NCI-H2081 (cell line): ENCODE measurements around the gene BTBD17.

ENCODE experiments used
- DNase-seq, 2 experiments: peaks; one replicate each; lab custom pipeline; 2025; lab: John Stamatoyannopoulos, UW

Gene BTBD17

GRCh38 chr17:74358697-74359096, 3.0 kb downstream of the BTBD17 start:
- DNase-seq, result no peak

- no peak for DNase-seq
These were observed 4.2 kb downstream of the BTBD17 start for GRCh38 chr17:74357466-74357809.

DNA sequence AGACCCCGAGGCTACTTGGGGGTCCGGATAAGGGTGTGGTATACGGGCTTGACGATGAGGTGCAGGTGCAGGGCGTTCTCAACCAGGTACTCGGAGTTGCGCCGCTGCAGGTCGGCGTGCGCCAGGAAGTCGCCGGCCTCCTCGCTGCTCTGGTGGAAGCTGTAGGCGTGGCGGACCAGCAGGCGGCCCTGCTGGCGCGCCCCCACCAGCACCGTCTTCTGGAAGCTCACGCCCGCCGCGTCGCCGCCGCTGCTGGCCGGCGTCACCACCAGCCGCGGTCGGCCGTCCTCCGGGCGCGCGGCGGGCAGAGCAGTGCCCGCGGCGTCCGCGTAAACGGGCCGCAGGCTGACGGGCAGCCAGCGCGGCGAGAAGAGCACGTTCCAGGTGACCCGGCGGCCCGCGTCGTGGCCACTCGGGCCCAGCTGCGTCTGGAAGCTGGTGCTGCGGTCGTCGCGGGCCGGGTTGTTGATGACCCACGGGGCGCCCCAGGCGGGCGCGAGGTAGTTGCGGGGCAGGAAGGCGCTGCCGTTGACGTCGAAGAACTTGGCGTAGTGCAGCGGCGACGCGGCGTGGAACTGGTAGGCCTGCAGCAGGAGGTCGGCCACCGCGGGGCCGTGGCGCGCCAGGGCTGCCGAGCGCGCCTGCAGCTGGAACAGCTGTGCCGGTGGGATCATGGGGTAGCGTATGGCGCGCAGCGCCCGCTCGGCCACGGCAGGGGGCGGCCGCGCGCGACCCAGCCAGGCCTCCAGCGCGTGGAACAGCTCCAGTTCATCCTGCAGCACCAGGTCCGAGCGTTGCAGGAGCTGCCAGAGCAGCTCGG, 4.8 kb downstream of the BTBD17 start:
- no peak for DNase-seq

- DNase-seq, result no peak
These were observed 6.6 kb downstream of the BTBD17 start for GRCh38 chr17:74355065-74355464.

DNA sequence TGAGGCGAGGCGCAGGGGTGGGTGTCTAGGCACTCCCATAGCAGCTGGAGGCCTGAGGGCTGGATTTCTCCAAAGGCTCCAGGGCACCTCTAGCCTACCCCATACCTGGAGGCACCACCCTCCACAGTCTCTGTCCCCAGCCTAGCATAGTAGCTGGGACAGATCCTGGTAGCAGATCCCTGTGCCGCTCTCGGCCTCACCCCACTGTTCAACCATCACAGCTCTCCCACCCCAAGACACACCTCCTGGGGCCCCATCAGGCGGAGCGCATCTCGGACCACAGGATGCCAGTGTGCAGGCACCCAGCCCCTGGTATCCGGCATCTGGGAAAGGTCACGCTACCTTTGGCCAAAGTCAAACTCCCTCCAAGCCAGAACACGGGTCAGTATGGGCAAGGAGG, 7.1 kb downstream of the BTBD17 start:
- DNase-seq, result no peak

GRCh38 chr17:74354123-74354522, 7.5 kb downstream of the BTBD17 start:
- no peak for DNase-seq

- DNase-seq, result no peak
These were observed 8.1 kb downstream of the BTBD17 start for GRCh38 chr17:74353446-74354060.

DNA sequence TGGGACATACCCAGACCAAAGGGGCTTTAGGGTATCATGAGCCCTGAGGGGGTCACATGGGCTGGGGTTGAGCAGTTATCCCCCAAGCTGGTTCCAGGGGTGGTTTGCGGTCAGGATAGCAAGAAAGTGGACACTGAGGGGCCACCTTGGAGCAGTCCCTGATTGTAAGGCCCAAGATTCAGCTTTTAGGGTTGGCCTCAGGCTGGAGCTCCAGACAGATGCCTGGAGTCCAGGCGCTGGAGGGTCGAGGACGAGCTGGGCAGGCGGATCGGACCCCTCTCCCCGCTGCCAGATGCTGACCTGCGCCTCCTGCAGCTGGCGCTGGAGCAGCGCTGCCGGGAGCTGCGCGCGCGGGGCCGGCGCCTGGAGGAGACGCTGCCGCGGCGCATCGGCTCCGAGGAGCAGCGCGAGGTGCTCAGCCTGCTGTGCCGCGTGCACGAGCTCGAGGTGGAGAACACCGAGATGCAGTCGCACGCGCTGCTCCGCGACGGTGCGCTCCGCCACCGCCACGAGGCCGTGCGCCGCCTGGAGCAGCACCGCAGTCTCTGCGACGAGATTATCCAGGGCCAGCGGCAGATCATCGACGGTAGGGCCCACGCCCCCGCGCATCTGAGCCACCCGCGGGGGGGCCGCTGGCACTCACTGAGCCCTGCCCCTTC, 10.0 kb downstream of the BTBD17 start:
- DNase-seq, result no peak

DNA sequence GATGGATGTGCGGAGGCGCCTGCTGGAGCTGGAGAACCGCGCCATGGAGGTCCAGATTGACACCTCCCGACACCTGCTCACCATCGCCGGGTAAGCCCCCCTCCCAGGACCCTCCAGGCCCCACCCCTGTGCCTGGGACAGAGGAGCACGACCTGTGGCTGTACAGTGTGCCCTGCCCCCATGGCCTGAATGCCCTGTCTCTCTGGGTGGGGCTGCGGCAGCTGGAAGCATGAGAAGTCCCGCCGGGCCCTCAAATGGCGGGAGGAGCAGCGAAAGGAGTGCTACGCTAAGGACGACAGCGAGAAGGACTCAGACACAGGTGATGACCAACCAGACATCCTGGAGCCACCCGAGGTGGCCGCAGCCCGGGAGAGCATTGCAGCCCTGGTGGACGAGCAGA, 11.2 kb downstream of the BTBD17 start:
- DNase-seq, result no peak

DNA sequence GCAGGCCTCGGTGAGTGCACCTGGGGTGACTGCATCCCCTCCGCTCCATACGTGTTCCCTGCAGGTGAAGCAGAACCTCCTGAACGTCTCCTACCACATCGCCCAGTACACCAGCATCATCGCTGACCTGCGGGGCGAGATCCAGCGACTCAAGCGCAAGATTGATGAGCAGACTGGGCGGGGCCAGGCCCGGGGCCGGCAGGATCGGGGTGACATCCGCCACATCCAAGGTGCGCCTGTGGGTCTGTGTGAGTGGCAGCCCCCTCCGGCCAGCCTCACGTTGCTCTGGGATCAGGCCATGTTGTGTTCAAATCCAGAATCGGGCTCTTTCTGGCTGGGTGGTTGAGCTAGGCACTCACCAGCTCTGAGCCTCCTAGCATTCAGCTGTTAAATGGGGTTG, 12.5 kb downstream of the BTBD17 start:
- no peak for DNase-seq

GRCh38 chr17:74347646-74348045, 14.0 kb downstream of the BTBD17 start:
- no peak for DNase-seq

DNA sequence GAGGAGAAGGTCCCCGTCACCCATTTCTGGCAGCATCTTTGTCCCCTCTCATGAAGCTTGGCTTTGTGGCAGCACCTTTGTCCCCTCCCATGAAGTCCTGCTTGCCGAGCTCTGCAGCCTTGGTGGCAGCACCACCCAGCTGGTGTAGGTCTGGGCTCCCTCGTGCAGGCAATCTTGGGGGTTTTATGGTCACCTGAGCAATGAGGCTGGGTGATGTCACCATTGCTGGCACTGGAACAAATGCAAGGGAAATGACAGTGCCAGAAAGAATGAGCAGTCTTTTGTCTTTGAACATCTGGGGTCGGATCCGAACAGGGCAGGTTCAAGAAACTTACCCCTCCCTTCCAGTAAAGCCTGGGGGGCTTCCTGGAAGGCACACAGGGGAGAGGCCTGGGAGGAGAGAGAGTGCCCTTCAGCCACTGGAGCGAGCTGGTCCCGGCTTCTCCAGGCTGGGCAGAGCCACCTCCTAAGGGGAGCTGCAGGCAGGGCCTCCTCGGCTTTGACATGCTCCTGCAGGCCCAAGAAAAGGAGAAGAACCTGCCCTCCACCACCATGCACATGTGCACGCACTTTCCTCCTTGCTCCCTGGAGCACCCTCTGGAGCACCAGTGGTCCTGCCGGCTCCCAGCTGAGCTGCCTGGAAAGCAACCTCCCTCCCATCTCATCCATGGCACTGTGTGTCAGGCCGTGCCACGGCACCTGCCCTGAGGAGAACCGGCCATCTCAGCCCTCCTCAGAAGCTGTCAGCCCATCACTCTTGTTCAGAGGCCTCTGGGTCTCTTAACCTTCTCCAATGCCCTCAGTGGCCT, 16.0 kb downstream of the BTBD17 start:
- no peak for DNase-seq

- no peak for DNase-seq
These were observed 17.0 kb downstream of the BTBD17 start for GRCh38 chr17:74344658-74345057.

- DNase-seq, result no peak
These were observed 18.0 kb downstream of the BTBD17 start for GRCh38 chr17:74343526-74344284.

DNA sequence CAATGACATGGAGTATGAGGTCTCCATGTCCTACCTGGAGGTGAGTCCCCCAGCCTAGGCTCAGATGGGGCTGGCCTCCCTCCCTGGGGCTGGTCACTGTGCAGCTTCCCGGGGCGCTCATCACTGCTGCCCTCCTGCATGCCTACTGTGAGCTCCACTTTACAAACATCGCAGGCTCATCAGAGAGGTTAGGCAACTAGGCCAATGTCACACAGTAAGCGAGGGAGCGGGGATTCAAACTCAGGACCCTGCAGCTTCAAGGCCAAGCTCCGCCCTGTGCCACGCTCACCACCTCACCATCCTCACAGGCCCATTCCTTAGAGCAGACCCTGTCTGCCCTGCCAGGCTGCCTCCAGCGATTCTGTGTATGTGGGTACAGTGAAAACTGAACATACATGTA, 18.5 kb downstream of the BTBD17 start:
- DNase-seq, result no peak

DNA sequence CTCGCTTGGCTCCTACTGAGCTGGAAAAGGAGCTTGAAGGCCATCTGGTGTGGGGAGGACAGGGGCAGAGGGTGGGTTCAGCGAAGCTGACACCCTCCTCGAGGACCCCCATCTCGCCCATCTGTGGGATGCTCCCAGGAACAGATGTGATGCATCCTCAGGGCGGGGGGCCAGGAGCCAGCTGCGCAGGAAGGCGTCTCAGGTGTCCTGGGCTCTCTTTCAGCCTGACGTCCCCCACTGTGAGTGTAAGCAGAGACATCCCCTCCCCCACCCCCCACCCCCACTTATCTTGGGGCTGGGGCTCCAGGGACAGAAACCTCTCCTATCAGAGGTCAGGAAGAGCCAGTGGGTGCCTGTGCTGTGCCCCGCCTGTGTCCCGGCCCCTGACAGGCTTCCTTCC, 19.4 kb downstream of the BTBD17 start:
- no peak for DNase-seq

DNA sequence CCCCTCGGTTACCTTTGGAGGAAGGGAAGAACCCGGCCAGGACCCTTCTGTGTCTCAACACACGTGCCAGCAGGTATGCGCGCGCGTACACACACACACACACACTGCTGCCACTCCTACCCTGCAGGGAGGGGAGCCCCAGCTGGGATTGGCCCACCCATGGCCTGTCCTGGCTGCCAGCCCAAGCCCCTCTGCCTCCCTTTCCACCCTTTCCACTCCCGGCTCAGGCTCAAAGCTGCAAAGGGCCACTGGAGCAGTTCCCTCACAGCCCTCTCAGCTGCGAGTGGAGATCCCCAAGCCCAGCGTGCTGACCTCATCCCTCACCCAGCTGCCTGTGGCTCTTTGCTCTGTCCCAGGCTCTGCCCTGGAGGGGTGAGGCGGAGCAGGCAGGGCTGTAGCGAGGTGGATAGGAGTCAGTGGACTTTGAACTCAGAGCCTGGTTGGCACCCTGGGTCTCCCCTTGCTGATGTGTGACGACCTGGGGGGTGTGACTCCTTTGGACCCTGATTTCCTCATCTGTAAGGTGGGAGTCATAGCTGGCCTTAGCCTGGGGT, 21.1 kb downstream of the BTBD17 start:
- DNase-seq, result no peak

- DNase-seq, result no peak
These were observed 22.0 kb downstream of the BTBD17 start for GRCh38 chr17:74339537-74340195.

GRCh38 chr17:74337834-74338500, 23.7 kb downstream of the BTBD17 start:
- DNase-seq, result no peak

GRCh38 chr17:74336307-74336706, 25.4 kb downstream of the BTBD17 start:
- no peak for DNase-seq
